Lower leg skin (tissue), 4 donors: ENCODE data around the gene RXRA. TPM values are rescaled to one million over a fixed set of nuclear protein-coding genes. Genes with fewer than 3 reads are reported as not detected.

Experiments used
- DNase-seq, 2 donors: peaks; one replicate each; pipeline ENCODE4 v3.0.0-alpha.2; 2019; ENCODE audit warnings: low spot score in 2 of 2
- H3K4me3 ChIP-seq: fragments of 200-600 bp; sonication (generic); 2 replicates; pipeline ENCODE4 v1.5.1; 2017; ENCODE audit warnings: mild to moderate bottlenecking, low read depth; ENCODE audit not compliant: poor library complexity, severe bottlenecking
- CTCF ChIP-seq, 3 donors: fragments of 450-650 bp; IDR thresholded peaks; one replicate each; pipeline ENCODE4 v1.5.1; 2016; ENCODE audit warnings: antibody characterized with exemption in 3 of 3, mild to moderate bottlenecking in 3 of 3, moderate library complexity in 2 of 3
- POLR2A ChIP-seq, 2 donors: fragments of 450-650 bp; IDR thresholded peaks; one replicate each; pipeline ENCODE4 v1.6.1; 2016 to 2017; ENCODE audit warnings: antibody characterized with exemption in 2 of 2, mild to moderate bottlenecking in 1 of 2, moderate library complexity in 1 of 2
- WGBS, 2 donors: methylation state at CpG; one replicate each; pipeline ENCODE4 v1.1.5; 2018; 5-methylcytosine and 5-hydroxymethylcytosine counted together
- intact Hi-C: fragments of 100-400 bp; cut with DNase I; formaldehyde crosslinking; loops from one replicate; pipeline ENCODE4 v1.15.0; 2023; ENCODE audit warnings: low total_unique reads
- total RNA-seq, 4 donors: library from RNA; depleted of rRNA; stranded (reverse); fragments of >200 nt; gene quantifications; one replicate each; pipeline ENCODE4 v1.1.0, GENCODE V29; 2016

RXRA gene
- total RNA-seq, 4 donors from 2014 or later = 143 to 242 (median 166) TPM

- no peak overlapping the region for H3K4me3 ChIP-seq
- TF ChIP-seq POLR2A (IDR thresholded peaks at IDR 0.05) = no peak
- no peak for TF ChIP-seq CTCF (IDR thresholded peaks at IDR 0.05)
- WGBS, 2 donors = 85 to 88% methylated on average over 5 of the region's 5 CpGs
- intact Hi-C loops = loop anchor here (10.0 kb wide), 1 partner anchor 124 kb away; no protein-coding TSS in a partner anchor
- DNase-seq = no peak
Observed at GRCh38 chr9:134318941-134319305, 7.3 kb upstream of the RXRA start.

- 89 to 90% methylated on average over 22 to 24 of the region's 24 CpGs for WGBS, 2 donors
- no peak overlapping the region for H3K4me3 ChIP-seq
- intact Hi-C loops = loop anchor here (10.0 kb wide), 1 partner anchor 125 kb away; no protein-coding TSS in a partner anchor
- no peak for DNase-seq
- TF ChIP-seq POLR2A (IDR thresholded peaks at IDR 0.05) = no peak
- TF ChIP-seq CTCF (IDR thresholded peaks at IDR 0.05) = no peak
Observed at GRCh38 chr9:134319306-134320125, 6.7 kb upstream of the RXRA start.

GRCh38 chr9:134320126-134320867 lies 6.0 kb upstream of the RXRA start:
- no peak for DNase-seq

GRCh38 chr9:134320868-134321471 lies 5.3 kb upstream of the RXRA start:
- no peak for TF ChIP-seq POLR2A (IDR thresholded peaks at IDR 0.05)
- no peak for TF ChIP-seq CTCF (IDR thresholded peaks at IDR 0.05)
- WGBS, 2 donors = 67 to 74% methylated on average over 20 to 21 of the region's 22 CpGs
- DNase-seq = no peak
- no peak overlapping the region for H3K4me3 ChIP-seq
- intact Hi-C loops = no loop called here

More at GRCh38 chr9:134320126-134320867, 6.0 kb upstream of the RXRA start:
- no peak overlapping the region for H3K4me3 ChIP-seq
- intact Hi-C loops = no loop called here
- no peak for TF ChIP-seq CTCF (IDR thresholded peaks at IDR 0.05)
- TF ChIP-seq POLR2A (IDR thresholded peaks at IDR 0.05) = no peak
- WGBS, 2 donors = 80 to 85% methylated on average over 19 to 22 of the region's 22 CpGs

GRCh38 chr9:134321531-134321930 lies 4.7 kb upstream of the RXRA start:
- WGBS, 2 donors = 62 to 69% methylated on average over 10 of the region's 10 CpGs
- H3K4me3 ChIP-seq = no peak overlapping the region
- intact Hi-C loops = no loop called here
- DNase-seq = peak in 1 of 2 donors; percentile 82
- TF ChIP-seq CTCF (IDR thresholded peaks at IDR 0.05) (no peak), POLR2A (IDR thresholded peaks at IDR 0.05) (no peak)
